K562 (cell line): ENCODE measurements around the gene IQCE. TPM values are rescaled to one million over a fixed set of nuclear protein-coding genes. Genes with fewer than 3 reads are reported as not detected.

ENCODE experiments used
- NR3C1 ChIP-seq: sonication (generic); formaldehyde crosslinking; IDR thresholded peaks from 2 replicates; pipeline ENCODE4 v1.8.1; 2022; ENCODE audit warnings: missing genetic modification reagents
- PHB ChIP-seq: fragments of 250-450 bp; sonication (Bioruptor Pico); IDR thresholded peaks from 2 replicates; pipeline ENCODE4 v1.5.0; 2021
- TAF9B ChIP-seq: fragments of 450-650 bp; IDR thresholded peaks from 2 replicates; pipeline ENCODE4 v1.6.1; 2018; ENCODE audit warnings: mild to moderate bottlenecking; ENCODE audit not compliant: partially characterized antibody
- TEAD1 ChIP-seq, 2 experiments: fragments of 450-650 bp in 1 of 2; sonication (generic) in 1 of 2; formaldehyde crosslinking; IDR thresholded peaks; 2 replicates each; pipeline versions ENCODE4 v1.4.0 to v1.8.0; 2020 to 2022; ENCODE audit warnings: mild to moderate bottlenecking in 2 of 2, missing genetic modification reagents in 1 of 2
- ZNF174 ChIP-seq: fragments of 250-450 bp; sonication (Bioruptor Pico); IDR thresholded peaks from 2 replicates; pipeline ENCODE4 v1.4.0; 2020; ENCODE audit warnings: mild to moderate bottlenecking
- ZNF764 ChIP-seq: fragments of 250-450 bp; sonication (Bioruptor Pico); IDR thresholded peaks from 2 replicates; pipeline ENCODE4 v1.4.0; 2020; ENCODE audit warnings: low read depth, mild to moderate bottlenecking, moderate library complexity
- polyA plus RNA-seq, 8 experiments: library from polyadenylated mRNA; depleted of rRNA in 4 of 8; stranded (reverse) in 5 of 8; unstranded in 3 of 8; fragments of >200 nt; fragmentation: Nextera tagmentation in 2 of 8; fragmentation: Illumina TruSeq in 1 of 8; extraction: Ambion mirVana in 2 of 8; extraction: Trizol in 1 of 8; gene quantifications; 2 replicates each; pipeline versions ENCODE4 v1.2.1 to v1.2.3, GENCODE V29; 2011 to 2014; ENCODE audit warnings: inconsistent platforms in 1 of 8, missing spikeins in 1 of 8
- total RNA-seq, 7 experiments: library from RNA; depleted of rRNA in 6 of 7; stranded (reverse); fragments of >200 nt in 6 of 7; fragmentation: Illumina TruSeq in 2 of 7; extraction: Trizol in 2 of 7; gene quantifications; 2 replicates each; pipeline versions ENCODE4 v1.2.1 to v1.2.3, GENCODE V29; 2011 to 2021; ENCODE audit warnings: low replicate concordance in 1 of 7
- TF ChIP-seq, protein P1 (sequence below): fragments of 450-650 bp; IDR thresholded peaks from 2 replicates; pipeline ENCODE4 v1.6.1; 2014; ENCODE audit warnings: low read depth, mild to moderate bottlenecking, moderate library complexity, borderline replicate concordance
- TF ChIP-seq, protein P2 (sequence below): fragments of 200-800 bp; sonication (Bioruptor generic); IDR thresholded peaks from 2 replicates; pipeline ENCODE4 v1.6.1; 2016; ENCODE audit warnings: missing genetic modification characterization, missing compliant biosample characterization
- TF ChIP-seq, protein P3 (sequence below): IDR thresholded peaks from 2 replicates; pipeline ENCODE4 v1.6.1; 2014; ENCODE audit warnings: antibody characterized with exemption
- TF ChIP-seq, protein P4 (sequence below), 2 experiments: fragments of 450-650 bp; formaldehyde crosslinking in 1 of 2; IDR thresholded peaks; 2 replicates each; pipeline versions ENCODE4 v1.4.0 to v1.6.1; 2014 to 2020; ENCODE audit warnings: mild to moderate bottlenecking in 2 of 2, borderline replicate concordance in 1 of 2, low read depth in 1 of 2

IQCE gene
- total and polyA plus RNA-seq, 9 of the 15 experiments (the other 6 are each of a cell fraction or from before 2014, with no cell fraction given), result 0.18 to 8.5 (median 4.2) TPM

DNA sequence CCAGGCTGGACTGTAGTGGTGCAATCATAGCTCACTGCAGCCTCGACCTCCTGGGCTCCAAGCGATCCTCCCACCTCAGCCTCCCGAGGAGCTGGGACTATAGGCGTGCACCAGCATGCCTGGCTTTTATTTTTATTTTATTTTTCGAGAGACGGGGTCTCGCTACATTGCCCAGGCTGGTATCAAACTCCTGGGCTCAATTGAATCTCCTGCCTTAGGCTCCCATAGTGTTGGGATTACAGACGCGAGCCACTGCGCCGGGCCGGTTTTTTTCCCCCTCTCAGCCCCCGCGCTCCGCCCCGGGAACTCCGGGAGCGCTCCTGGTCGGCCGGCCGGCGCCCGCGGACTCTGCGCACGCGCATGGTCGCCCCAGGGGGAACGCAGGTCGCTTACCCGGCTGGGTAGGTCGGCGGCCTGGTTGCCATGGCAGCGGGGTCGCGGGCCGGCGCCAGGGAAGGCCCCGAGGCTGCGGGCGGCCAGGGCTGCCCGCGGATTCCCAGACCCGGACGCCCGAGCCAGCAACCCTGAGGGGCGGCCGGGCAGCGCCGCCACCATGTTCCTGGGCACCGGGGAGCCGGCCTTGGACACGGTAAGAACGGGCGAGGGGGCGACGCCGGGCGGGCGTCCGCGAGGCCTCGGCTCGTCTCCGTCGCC lies at the start of gene IQCE (continued):
- TF ChIP-seq NR3C1, result no peak
- no peak for TF ChIP-seq ZNF764
- TF ChIP-seq, protein P1, sequence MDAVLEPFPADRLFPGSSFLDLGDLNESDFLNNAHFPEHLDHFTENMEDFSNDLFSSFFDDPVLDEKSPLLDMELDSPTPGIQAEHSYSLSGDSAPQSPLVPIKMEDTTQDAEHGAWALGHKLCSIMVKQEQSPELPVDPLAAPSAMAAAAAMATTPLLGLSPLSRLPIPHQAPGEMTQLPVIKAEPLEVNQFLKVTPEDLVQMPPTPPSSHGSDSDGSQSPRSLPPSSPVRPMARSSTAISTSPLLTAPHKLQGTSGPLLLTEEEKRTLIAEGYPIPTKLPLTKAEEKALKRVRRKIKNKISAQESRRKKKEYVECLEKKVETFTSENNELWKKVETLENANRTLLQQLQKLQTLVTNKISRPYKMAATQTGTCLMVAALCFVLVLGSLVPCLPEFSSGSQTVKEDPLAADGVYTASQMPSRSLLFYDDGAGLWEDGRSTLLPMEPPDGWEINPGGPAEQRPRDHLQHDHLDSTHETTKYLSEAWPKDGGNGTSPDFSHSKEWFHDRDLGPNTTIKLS, result peak; percentile 21; the same call in 1 of the 2 replicates
- TF ChIP-seq, protein P2, sequence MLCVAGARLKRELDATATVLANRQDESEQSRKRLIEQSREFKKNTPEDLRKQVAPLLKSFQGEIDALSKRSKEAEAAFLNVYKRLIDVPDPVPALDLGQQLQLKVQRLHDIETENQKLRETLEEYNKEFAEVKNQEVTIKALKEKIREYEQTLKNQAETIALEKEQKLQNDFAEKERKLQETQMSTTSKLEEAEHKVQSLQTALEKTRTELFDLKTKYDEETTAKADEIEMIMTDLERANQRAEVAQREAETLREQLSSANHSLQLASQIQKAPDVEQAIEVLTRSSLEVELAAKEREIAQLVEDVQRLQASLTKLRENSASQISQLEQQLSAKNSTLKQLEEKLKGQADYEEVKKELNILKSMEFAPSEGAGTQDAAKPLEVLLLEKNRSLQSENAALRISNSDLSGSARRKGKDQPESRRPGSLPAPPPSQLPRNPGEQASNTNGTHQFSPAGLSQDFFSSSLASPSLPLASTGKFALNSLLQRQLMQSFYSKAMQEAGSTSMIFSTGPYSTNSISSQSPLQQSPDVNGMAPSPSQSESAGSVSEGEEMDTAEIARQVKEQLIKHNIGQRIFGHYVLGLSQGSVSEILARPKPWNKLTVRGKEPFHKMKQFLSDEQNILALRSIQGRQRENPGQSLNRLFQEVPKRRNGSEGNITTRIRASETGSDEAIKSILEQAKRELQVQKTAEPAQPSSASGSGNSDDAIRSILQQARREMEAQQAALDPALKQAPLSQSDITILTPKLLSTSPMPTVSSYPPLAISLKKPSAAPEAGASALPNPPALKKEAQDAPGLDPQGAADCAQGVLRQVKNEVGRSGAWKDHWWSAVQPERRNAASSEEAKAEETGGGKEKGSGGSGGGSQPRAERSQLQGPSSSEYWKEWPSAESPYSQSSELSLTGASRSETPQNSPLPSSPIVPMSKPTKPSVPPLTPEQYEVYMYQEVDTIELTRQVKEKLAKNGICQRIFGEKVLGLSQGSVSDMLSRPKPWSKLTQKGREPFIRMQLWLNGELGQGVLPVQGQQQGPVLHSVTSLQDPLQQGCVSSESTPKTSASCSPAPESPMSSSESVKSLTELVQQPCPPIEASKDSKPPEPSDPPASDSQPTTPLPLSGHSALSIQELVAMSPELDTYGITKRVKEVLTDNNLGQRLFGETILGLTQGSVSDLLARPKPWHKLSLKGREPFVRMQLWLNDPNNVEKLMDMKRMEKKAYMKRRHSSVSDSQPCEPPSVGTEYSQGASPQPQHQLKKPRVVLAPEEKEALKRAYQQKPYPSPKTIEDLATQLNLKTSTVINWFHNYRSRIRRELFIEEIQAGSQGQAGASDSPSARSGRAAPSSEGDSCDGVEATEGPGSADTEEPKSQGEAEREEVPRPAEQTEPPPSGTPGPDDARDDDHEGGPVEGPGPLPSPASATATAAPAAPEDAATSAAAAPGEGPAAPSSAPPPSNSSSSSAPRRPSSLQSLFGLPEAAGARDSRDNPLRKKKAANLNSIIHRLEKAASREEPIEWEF (CRISPR knock-in tag), result no peak
- no peak for TF ChIP-seq ZNF174 (CRISPR knock-in tag)
- no peak for TF ChIP-seq PHB (CRISPR knock-in tag)
- no peak for TF ChIP-seq TEAD1 (CRISPR knock-in tag; IDR thresholded peaks at IDR 0.05)
- TF ChIP-seq, protein P3, sequence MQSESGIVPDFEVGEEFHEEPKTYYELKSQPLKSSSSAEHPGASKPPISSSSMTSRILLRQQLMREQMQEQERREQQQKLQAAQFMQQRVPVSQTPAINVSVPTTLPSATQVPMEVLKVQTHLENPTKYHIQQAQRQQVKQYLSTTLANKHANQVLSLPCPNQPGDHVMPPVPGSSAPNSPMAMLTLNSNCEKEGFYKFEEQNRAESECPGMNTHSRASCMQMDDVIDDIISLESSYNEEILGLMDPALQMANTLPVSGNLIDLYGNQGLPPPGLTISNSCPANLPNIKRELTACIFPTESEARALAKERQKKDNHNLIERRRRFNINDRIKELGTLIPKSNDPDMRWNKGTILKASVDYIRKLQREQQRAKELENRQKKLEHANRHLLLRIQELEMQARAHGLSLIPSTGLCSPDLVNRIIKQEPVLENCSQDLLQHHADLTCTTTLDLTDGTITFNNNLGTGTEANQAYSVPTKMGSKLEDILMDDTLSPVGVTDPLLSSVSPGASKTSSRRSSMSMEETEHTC, result no peak
- no peak for TF ChIP-seq TAF9B
- TF ChIP-seq, protein P4, sequence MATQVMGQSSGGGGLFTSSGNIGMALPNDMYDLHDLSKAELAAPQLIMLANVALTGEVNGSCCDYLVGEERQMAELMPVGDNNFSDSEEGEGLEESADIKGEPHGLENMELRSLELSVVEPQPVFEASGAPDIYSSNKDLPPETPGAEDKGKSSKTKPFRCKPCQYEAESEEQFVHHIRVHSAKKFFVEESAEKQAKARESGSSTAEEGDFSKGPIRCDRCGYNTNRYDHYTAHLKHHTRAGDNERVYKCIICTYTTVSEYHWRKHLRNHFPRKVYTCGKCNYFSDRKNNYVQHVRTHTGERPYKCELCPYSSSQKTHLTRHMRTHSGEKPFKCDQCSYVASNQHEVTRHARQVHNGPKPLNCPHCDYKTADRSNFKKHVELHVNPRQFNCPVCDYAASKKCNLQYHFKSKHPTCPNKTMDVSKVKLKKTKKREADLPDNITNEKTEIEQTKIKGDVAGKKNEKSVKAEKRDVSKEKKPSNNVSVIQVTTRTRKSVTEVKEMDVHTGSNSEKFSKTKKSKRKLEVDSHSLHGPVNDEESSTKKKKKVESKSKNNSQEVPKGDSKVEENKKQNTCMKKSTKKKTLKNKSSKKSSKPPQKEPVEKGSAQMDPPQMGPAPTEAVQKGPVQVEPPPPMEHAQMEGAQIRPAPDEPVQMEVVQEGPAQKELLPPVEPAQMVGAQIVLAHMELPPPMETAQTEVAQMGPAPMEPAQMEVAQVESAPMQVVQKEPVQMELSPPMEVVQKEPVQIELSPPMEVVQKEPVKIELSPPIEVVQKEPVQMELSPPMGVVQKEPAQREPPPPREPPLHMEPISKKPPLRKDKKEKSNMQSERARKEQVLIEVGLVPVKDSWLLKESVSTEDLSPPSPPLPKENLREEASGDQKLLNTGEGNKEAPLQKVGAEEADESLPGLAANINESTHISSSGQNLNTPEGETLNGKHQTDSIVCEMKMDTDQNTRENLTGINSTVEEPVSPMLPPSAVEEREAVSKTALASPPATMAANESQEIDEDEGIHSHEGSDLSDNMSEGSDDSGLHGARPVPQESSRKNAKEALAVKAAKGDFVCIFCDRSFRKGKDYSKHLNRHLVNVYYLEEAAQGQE (IDR thresholded peaks at IDR 0.05; ENCODE audit: borderline replicate concordance), result 0 out of 2 replicates have a peak, but pooled peaks have one; percentile 16
- TF ChIP-seq, protein P4 (CRISPR knock-in tag; IDR thresholded peaks at IDR 0.05; ENCODE audit: low read depth), result no peak; the same call in 1 of the 2 replicates
